Loucy (cell line): ENCODE results near the gene CD320.
"Not testable (repeated sequence)": the region's sequence is repeated elsewhere in the genome, so short reads cannot be mapped to it uniquely, and the experiment has no call there.

Experiments used
- H2AFZ ChIP-seq: fragments of 200-600 bp; sonication (generic); 2 replicates; pipeline ENCODE4 v1.6.0; 2016; ENCODE audit warnings: antibody characterized with exemption, mild to moderate bottlenecking, low read length, moderate library complexity
- H3F3A ChIP-seq: fragments of 200-600 bp; 2 replicates; pipeline ENCODE4 v1.6.0; 2016; ENCODE audit warnings: antibody characterized with exemption, low read depth, mild to moderate bottlenecking
- H3K27me3 ChIP-seq: fragments of 200-600 bp; sonication (generic); 2 replicates; pipeline ENCODE4 v1.6.1; 2014; ENCODE audit warnings: low read length, mild to moderate bottlenecking; ENCODE audit not compliant: insufficient read depth, poor library complexity, severe bottlenecking
- H3K36me3 ChIP-seq: fragments of 200-600 bp; sonication (generic); 2 replicates; pipeline ENCODE4 v1.6.1; 2016; ENCODE audit warnings: low read length; ENCODE audit not compliant: insufficient read depth
- H3K4me1 ChIP-seq: fragments of 200-600 bp; sonication (generic); 2 replicates; pipeline ENCODE4 v1.5.1; 2014; ENCODE audit warnings: low read length, mild to moderate bottlenecking; ENCODE audit not compliant: insufficient read depth, poor library complexity, severe bottlenecking
- H3K4me2 ChIP-seq: fragments of 200-600 bp; sonication (generic); 2 replicates; pipeline ENCODE4 v1.6.0; 2014; ENCODE audit warnings: antibody characterized with exemption, low read length, low read depth, mild to moderate bottlenecking; ENCODE audit not compliant: poor library complexity, severe bottlenecking
- H3K4me3 ChIP-seq: fragments of 200-600 bp; sonication (generic); 2 replicates; pipeline ENCODE4 v1.5.1; 2014; ENCODE audit warnings: low read length, mild to moderate bottlenecking, mixed read lengths; ENCODE audit not compliant: poor library complexity, severe bottlenecking
- H3K79me2 ChIP-seq: fragments of 200-600 bp; sonication (generic); 2 replicates; pipeline ENCODE4 v1.6.1; 2014; ENCODE audit warnings: low read length; ENCODE audit not compliant: insufficient read depth
- H3K9ac ChIP-seq: fragments of 200-600 bp; sonication (generic); 2 replicates; pipeline ENCODE4 v1.6.0; 2014; ENCODE audit warnings: mild to moderate bottlenecking, low read depth, low read length, moderate library complexity; ENCODE audit not compliant: poor library complexity, severe bottlenecking
- H3K9me2 ChIP-seq: fragments of 200-600 bp; sonication (generic); replicated peaks from 2 replicates; pipeline ENCODE4 v1.6.1; 2016; ENCODE audit warnings: low read depth, low read length, mixed read lengths
- H3K9me3 ChIP-seq: fragments of 200-600 bp; sonication (generic); 2 replicates; pipeline ENCODE4 v1.6.1; 2014; ENCODE audit warnings: mild to moderate bottlenecking, antibody characterized with exemption, low read length, low read depth; ENCODE audit not compliant: insufficient read depth
- H4K20me1 ChIP-seq: fragments of 200-600 bp; sonication (generic); 2 replicates; pipeline ENCODE4 v1.6.0; 2014; ENCODE audit warnings: antibody characterized with exemption, low read length, mild to moderate bottlenecking; ENCODE audit not compliant: insufficient read depth, poor library complexity, severe bottlenecking
- CTCF ChIP-seq: fragments of 200-600 bp; sonication (generic); conservative IDR thresholded peaks from 2 replicates; pipeline ENCODE4 v1.5.1; 2014; ENCODE audit warnings: mild to moderate bottlenecking, antibody characterized with exemption, low read length
- EZH2phosphoT487 ChIP-seq: fragments of 200-600 bp; IDR thresholded peaks from 2 replicates; pipeline ENCODE4 v1.6.1; 2018; ENCODE audit warnings: antibody characterized with exemption, mild to moderate bottlenecking, moderate library complexity, borderline replicate concordance

The CD320 gene

GRCh38 chr19:8319807-8320520 lies 11.8 kb upstream of the CD320 start:
- H3K9me3 ChIP-seq: no peaks in the 10 kb centered on the region

GRCh38 chr19:8318835-8319234 lies 10.7 kb upstream of the CD320 start:
- Histone ChIP-seq H3K4me2 (peak overlapping the region; percentile 82), H4K20me1 (peaks cover 23% of the 10 kb centered on the region), H3K4me1 (peaks cover 40% of the 10 kb centered on the region), H3K79me2 (peaks cover 42% of the 10 kb centered on the region)
- H3K9ac ChIP-seq, H3K4me3 ChIP-seq, H3F3A ChIP-seq, H3K9me3 ChIP-seq, H3K27me3 ChIP-seq, H2AFZ ChIP-seq, H3K9me2 ChIP-seq, H3K36me3 ChIP-seq: not testable (repeated sequence)
- 0 out of 2 replicates have a peak, but pooled peaks have one; percentile 15 for TF ChIP-seq CTCF

More at GRCh38 chr19:8319807-8320520, 11.8 kb upstream of the CD320 start:
- Histone ChIP-seq H3K9me2 (no peaks in the 10 kb centered on the region), H4K20me1 (peaks cover 27% of the 10 kb centered on the region), H2AFZ (no peak overlapping the region), H3K36me3 (no peaks in the 10 kb centered on the region; the same call in 1 of the 2 replicates), H3F3A (no peaks in the 10 kb centered on the region), H3K4me1 (peaks cover 40% of the 10 kb centered on the region), H3K79me2 (peaks cover 47% of the 10 kb centered on the region), H3K27me3 (no peaks in the 10 kb centered on the region), H3K9ac (peak overlapping the region; percentile 99), H3K4me2 (peak overlapping the region; percentile 82), H3K4me3 (peak overlapping the region; percentile 94)
- no peak for TF ChIP-seq EZH2phosphoT487
- TF ChIP-seq CTCF: no peak

- H3F3A ChIP-seq: no peaks in the 10 kb centered on the region
- H3K36me3 ChIP-seq: no peaks in the 10 kb centered on the region; the same call in 1 of the 2 replicates
- H3K9me3 ChIP-seq: no peaks in the 10 kb centered on the region
- peak overlapping the region; percentile 43 for H3K9ac ChIP-seq
- H3K9me2 ChIP-seq: no peaks in the 10 kb centered on the region
- H3K4me2 ChIP-seq: peak overlapping the region; percentile 63
- H2AFZ ChIP-seq: no peak overlapping the region
- peaks cover 1% of the 10 kb centered on the region for H4K20me1 ChIP-seq
- H3K4me1 ChIP-seq: peaks cover 21% of the 10 kb centered on the region
- H3K4me3 ChIP-seq: peak overlapping the region; percentile 38
- H3K79me2 ChIP-seq: peaks cover 19% of the 10 kb centered on the region
- TF ChIP-seq CTCF: no peak
- TF ChIP-seq EZH2phosphoT487: no peak
- no peaks in the 10 kb centered on the region for H3K27me3 ChIP-seq
Observed at GRCh38 chr19:8316351-8317125, 8.4 kb upstream of the CD320 start.

- not testable (repeated sequence) for H3K27me3 ChIP-seq, H3K4me3 ChIP-seq, H3K4me2 ChIP-seq, H2AFZ ChIP-seq, H4K20me1 ChIP-seq, H3K79me2 ChIP-seq, H3K36me3 ChIP-seq, H3K9me3 ChIP-seq, H3K9ac ChIP-seq, H3F3A ChIP-seq, H3K9me2 ChIP-seq
- peaks cover 15% of the 10 kb centered on the region for H3K4me1 ChIP-seq
Observed at GRCh38 chr19:8314981-8315640, 7.0 kb upstream of the CD320 start.
